ENCODE results near the gene SLC37A4.
"Not testable (repeated sequence)": the region's sequence is repeated elsewhere in the genome, so short reads cannot be mapped to it uniquely, and the experiment has no call there.

The SLC37A4 gene

GRCh38 chr11:119042927-119043326 is 12.2 kb upstream of the SLC37A4 start:
- no peak for DNase-seq (ENCODE audit: low spot score)

- DNase-seq (ENCODE audit: low spot score), result no peak
Measured at GRCh38 chr11:119041821-119042514, 11.3 kb upstream of the SLC37A4 start.

- not testable (repeated sequence) for DNase-seq (ENCODE audit: low spot score)
Measured at GRCh38 chr11:119039471-119039870, 8.8 kb upstream of the SLC37A4 start.

- DNase-seq (ENCODE audit: low spot score), result no peak
Measured at GRCh38 chr11:119038884-119039283, 8.2 kb upstream of the SLC37A4 start.

- no peak for DNase-seq (ENCODE audit: low spot score)
Measured at GRCh38 chr11:119034813-119035212, 4.1 kb upstream of the SLC37A4 start.

GRCh38 chr11:119033421-119033820 is 2.7 kb upstream of the SLC37A4 start:
- not testable (repeated sequence) for DNase-seq (ENCODE audit: low spot score)

- no peak for DNase-seq (ENCODE audit: low spot score)
Measured at GRCh38 chr11:119031912-119032280, 1.2 kb upstream of the SLC37A4 start.

GRCh38 chr11:119030029-119030328 is 698 bp downstream of the SLC37A4 start:
- DNase-seq (ENCODE audit: low spot score), result no peak

GRCh38 chr11:119029340-119030028 is 1.2 kb downstream of the SLC37A4 start:
- no peak for DNase-seq (ENCODE audit: low spot score)

- no peak for DNase-seq (ENCODE audit: low spot score)
Measured at GRCh38 chr11:119029069-119029339, 1.7 kb downstream of the SLC37A4 start.

GRCh38 chr11:119028346-119029068 is 2.2 kb downstream of the SLC37A4 start:
- DNase-seq (ENCODE audit: low spot score), result no peak

- no peak for DNase-seq (ENCODE audit: low spot score)
Measured at GRCh38 chr11:119027561-119028345, 2.9 kb downstream of the SLC37A4 start.

- no peak for DNase-seq (ENCODE audit: low spot score)
Measured at GRCh38 chr11:119026970-119027369, 3.7 kb downstream of the SLC37A4 start.

GRCh38 chr11:119025978-119026766 is 4.5 kb downstream of the SLC37A4 start:
- no peak for DNase-seq (ENCODE audit: low spot score)

- DNase-seq (ENCODE audit: low spot score), result no peak
Measured at GRCh38 chr11:119025541-119025940, 5.1 kb downstream of the SLC37A4 start.

- DNase-seq (ENCODE audit: low spot score), result no peak
Measured at GRCh38 chr11:119025099-119025473, 5.6 kb downstream of the SLC37A4 start.

GRCh38 chr11:119024430-119025098 is 6.1 kb downstream of the SLC37A4 start:
- DNase-seq (ENCODE audit: low spot score), result no peak

- DNase-seq (ENCODE audit: low spot score), result no peak
Measured at GRCh38 chr11:119023741-119024140, 6.9 kb downstream of the SLC37A4 start.

GRCh38 chr11:119021631-119022030 is 9.0 kb downstream of the SLC37A4 start:
- no peak for DNase-seq (ENCODE audit: low spot score)

GRCh38 chr11:119019996-119020395 is 10.7 kb downstream of the SLC37A4 start:
- DNase-seq (ENCODE audit: low spot score), result no peak

All from SK-N-DZ (cell line).